HCT116 (cell line): ENCODE results near the gene SUFU. TPM values are rescaled to one million over a fixed set of nuclear protein-coding genes. Genes with fewer than 3 reads are reported as not detected.

Experiments used
- ATAC-seq: fragments of 200-7000 bp; cut with Tn5 transposase; 2 replicates; pipeline ENCODE4 v1.9.1; 2020; ENCODE audit warnings: mild to moderate bottlenecking, moderate library complexity
- BruUV-seq: library from RNA; stranded (reverse); fragments of 400-500 nt; replicated peaks from 2 replicates; lab custom pipeline; 2021; lab: Mats Ljungman, UMichigan
- CTCF ChIA-PET: fragments of 300-600 bp; sonication (Branson Sonifier 250); formaldehyde crosslinking; loops from one replicate; lab custom pipeline; 2021; ENCODE audit warnings: antibody characterized with exemption; lab: Charles Lee
- POLR2A ChIA-PET: fragments of 300-600, 350-600 bp; sonication (Branson Sonifier 250); formaldehyde crosslinking; loops from one replicate; lab custom pipeline; 2021; ENCODE audit warnings: antibody characterized with exemption; lab: Charles Lee
- RAD21 ChIA-PET, 2 experiments: fragments of 300-600 bp; sonication (Branson Sonifier 250); formaldehyde crosslinking; loops; one replicate each; lab custom pipeline; 2023; ENCODE audit warnings: low total read pairs in 2 of 2; ENCODE audit not compliant: uncharacterized antibody in 2 of 2, unreplicated experiment in 2 of 2, low non-redundant PET in 1 of 2; lab: Charles Lee
- DNase-seq: peaks from one replicate; pipeline ENCODE4 v3.0.0-alpha.2; 2010; ENCODE audit warnings: low read depth, low spot score
- H2AFZ ChIP-seq: fragments of 200-600 bp; shearing (Covaris generic), sonication (generic); 2 replicates; pipeline ENCODE4 v1.6.1; 2017; ENCODE audit warnings: low read depth, mixed run types, mixed read lengths, antibody characterized with exemption, low read length; ENCODE audit not compliant: poor library complexity, severe bottlenecking
- H3K27ac ChIP-seq: 2 replicates; pipeline ENCODE4 v1.5.1; 2012; ENCODE audit warnings: low read depth, low read length
- H3K27me3 ChIP-seq: fragments of 200-600 bp; sonication (generic); 2 replicates; pipeline ENCODE4 v1.6.1; 2016; ENCODE audit warnings: mixed run types, low read length, mixed read lengths; ENCODE audit not compliant: insufficient read depth
- H3K36me3 ChIP-seq, 2 experiments: fragments of 200-500 bp in 1 of 2; fragments of 200-600 bp in 1 of 2; sonication (Bioruptor generic) in 1 of 2; sonication (generic) in 1 of 2; 2 replicates each; pipeline versions ENCODE4 v1.5.1 to v1.6.1; 2014 to 2016; ENCODE audit warnings: low read length in 2 of 2, inconsistent platforms in 1 of 2, mixed read lengths in 1 of 2, mixed run types in 1 of 2; ENCODE audit not compliant: insufficient read depth in 2 of 2, control insufficient read depth in 1 of 2
- H3K4me1 ChIP-seq, 2 experiments: fragments of 200-600 bp in 1 of 2; sonication (generic) in 1 of 2; 2 replicates each; pipeline versions ENCODE4 v1.5.1 to v1.6.1; 2012 to 2017; ENCODE audit warnings: low read length in 2 of 2, inconsistent platforms in 1 of 2, mild to moderate bottlenecking in 1 of 2, mixed read lengths in 1 of 2, mixed run types in 1 of 2, moderate library complexity in 1 of 2; ENCODE audit not compliant: insufficient read depth in 2 of 2, control insufficient read depth in 1 of 2
- H3K4me2 ChIP-seq: fragments of 200-600 bp; sonication (generic); 2 replicates; pipeline ENCODE4 v1.6.1; 2017; ENCODE audit warnings: mixed run types, low read length, mixed read lengths
- H3K4me3 ChIP-seq, 2 experiments: fragments of 200-600 bp in 1 of 2; sonication (generic) in 1 of 2; replicated peaks in 1 of 2; 2 replicates each; pipeline ENCODE4 v1.5.1; 2011 to 2016; ENCODE audit warnings: low read length in 2 of 2, control low read depth in 1 of 2, low read depth in 1 of 2, mild to moderate bottlenecking in 1 of 2, mixed read lengths in 1 of 2, mixed run types in 1 of 2
- H3K79me2 ChIP-seq: fragments of 200-600 bp; sonication (generic); 2 replicates; pipeline ENCODE4 v1.6.1; 2017; ENCODE audit warnings: mild to moderate bottlenecking, mixed run types, low read length, moderate library complexity, mixed read lengths; ENCODE audit not compliant: insufficient read depth
- H3K9ac ChIP-seq: fragments of 200-600 bp; sonication (generic); 2 replicates; pipeline ENCODE4 v1.6.1; 2016; ENCODE audit warnings: low read length, mixed read lengths
- H3K9me2 ChIP-seq: fragments of 200-600 bp; sonication (generic), shearing (Covaris generic); 2 replicates; pipeline ENCODE4 v1.6.1; 2017; ENCODE audit warnings: mixed run types, mild to moderate bottlenecking, moderate library complexity; ENCODE audit not compliant: insufficient read depth
- H3K9me3 ChIP-seq, 2 experiments: fragments of 200-500 bp in 1 of 2; fragments of 200-600 bp in 1 of 2; sonication (Bioruptor generic) in 1 of 2; sonication (generic) in 1 of 2; 2 replicates each; pipeline ENCODE4 v1.6.1; 2014 to 2017; ENCODE audit warnings: low read length in 2 of 2, mixed read lengths in 2 of 2, inconsistent platforms in 1 of 2, low read depth in 1 of 2, mild to moderate bottlenecking in 1 of 2, mixed run types in 1 of 2, moderate library complexity in 1 of 2; ENCODE audit not compliant: control insufficient read depth in 1 of 2, insufficient read depth in 1 of 2
- H4K20me1 ChIP-seq: fragments of 200-600 bp; sonication (generic), shearing (Covaris generic); 2 replicates; pipeline ENCODE4 v1.6.1; 2017; ENCODE audit warnings: mixed run types, mild to moderate bottlenecking, moderate library complexity; ENCODE audit not compliant: insufficient read depth
- CBX3 ChIP-seq: IDR thresholded peaks from 2 replicates; pipeline ENCODE4 v1.6.1; 2012; ENCODE audit warnings: low read depth
- CEBPB ChIP-seq: IDR thresholded peaks from 2 replicates; pipeline ENCODE4 v1.6.1; 2012; ENCODE audit warnings: low read depth
- EGR1 ChIP-seq: IDR thresholded peaks from 2 replicates; pipeline ENCODE4 v1.6.1; 2012; ENCODE audit warnings: low read depth
- MAX ChIP-seq: IDR thresholded peaks from 2 replicates; pipeline ENCODE4 v1.6.1; 2012
- POLR2A ChIP-seq: IDR thresholded peaks from 2 replicates; pipeline ENCODE4 v1.7.0; 2011; ENCODE audit warnings: borderline replicate concordance; ENCODE audit not compliant: insufficient read depth, insufficient read length; ENCODE audit errors: extremely low read depth
- RAD21 ChIP-seq: IDR thresholded peaks from 2 replicates; pipeline ENCODE4 v1.6.1; 2012; ENCODE audit warnings: low read depth, mild to moderate bottlenecking
- REST ChIP-seq: IDR thresholded peaks from 2 replicates; pipeline ENCODE4 v1.6.1; 2012; ENCODE audit warnings: low read depth
- SIN3A ChIP-seq: IDR thresholded peaks from 2 replicates; pipeline ENCODE4 v1.6.1; 2012; ENCODE audit warnings: low read depth
- SRF ChIP-seq: IDR thresholded peaks from 2 replicates; pipeline ENCODE4 v1.6.1; 2012; ENCODE audit warnings: low read depth
- ZFX ChIP-seq: fragments of 450-650 bp; IDR thresholded peaks from 2 replicates; pipeline ENCODE4 v1.6.1; 2017
- intact Hi-C: fragments of 100-400 bp; cut with micrococcal nuclease; formaldehyde crosslinking; loops from 2 replicates; pipeline ENCODE4 v1.10.0; 2022
- total RNA-seq: library from RNA; stranded (reverse); gene quantifications from one replicate; pipeline ENCODE4 v1.2.1, GENCODE V29; 2021; ENCODE audit not compliant: unreplicated experiment
- TF ChIP-seq, protein P1 (sequence below), 3 experiments: fragments of 200-600 bp in 1 of 3; sonication (generic) in 1 of 3; IDR thresholded peaks in 2 of 3; conservative IDR thresholded peaks in 1 of 3; 2 replicates each; pipeline ENCODE4 v1.5.1; 2012 to 2017; ENCODE audit warnings: low read depth in 2 of 3, low read length in 2 of 3, antibody characterized with exemption in 1 of 3, borderline replicate concordance in 1 of 3, control low read depth in 1 of 3, mild to moderate bottlenecking in 1 of 3, mixed read lengths in 1 of 3, mixed run types in 1 of 3, moderate library complexity in 1 of 3; ENCODE audit not compliant: insufficient read depth in 1 of 3
- TF ChIP-seq, protein P2 (sequence below): IDR thresholded peaks from 2 replicates; pipeline ENCODE4 v1.6.1; 2011; ENCODE audit warnings: mild to moderate bottlenecking, low read length, moderate library complexity; ENCODE audit not compliant: insufficient replicate concordance; ENCODE audit errors: extremely low read depth

Gene SUFU
- total RNA-seq, 1 experiment from 2014 or later, result 18.8 TPM

DNA sequence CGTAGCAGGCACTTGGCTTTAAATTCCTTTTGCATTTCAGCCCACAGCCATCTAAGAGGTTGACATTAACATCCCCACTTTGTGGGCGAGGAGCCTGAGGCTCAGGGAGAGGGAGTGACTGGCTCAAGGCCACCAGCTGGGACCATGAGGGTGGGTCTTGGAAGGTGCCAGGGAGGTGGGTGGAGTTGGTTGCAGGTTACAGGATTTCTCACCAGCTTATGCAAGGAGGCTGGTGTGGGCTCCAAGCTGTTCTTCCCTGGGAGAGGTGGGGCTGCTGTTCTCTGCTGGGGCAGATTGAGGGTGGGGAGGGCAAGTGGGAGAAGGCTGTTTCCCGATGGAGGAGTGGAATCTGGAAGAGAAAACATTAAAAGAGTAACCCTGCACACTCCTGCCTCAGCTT lies 38.3 kb upstream of the SUFU start:
- Histone ChIP-seq H3K36me3 (peaks cover 0 to 2% of the 10 kb centered on the region in 2 experiments; a peak in 1 of 4 replicates), H3K9me2 (no peaks in the 10 kb centered on the region), H3K4me3 (no peak overlapping the region), H3K79me2 (peaks cover 38% of the 10 kb centered on the region; the same call in 1 of the 2 replicates), H3K27ac (no peak overlapping the region), H2AFZ (no peak overlapping the region), H3K4me2 (no peak overlapping the region), H3K9ac (no peak overlapping the region), H3K4me1 (peaks cover 35 to 49% of the 10 kb centered on the region in 2 experiments), H3K27me3 (no peaks in the 10 kb centered on the region), H4K20me1 (no peaks in the 10 kb centered on the region), H3K9me3 (no peaks in the 10 kb centered on the region)
- TF ChIP-seq CBX3, result no peak
- no peak for TF ChIP-seq EGR1
- TF ChIP-seq POLR2A, result no peak
- no peak for TF ChIP-seq CEBPB
- TF ChIP-seq, protein P1, sequence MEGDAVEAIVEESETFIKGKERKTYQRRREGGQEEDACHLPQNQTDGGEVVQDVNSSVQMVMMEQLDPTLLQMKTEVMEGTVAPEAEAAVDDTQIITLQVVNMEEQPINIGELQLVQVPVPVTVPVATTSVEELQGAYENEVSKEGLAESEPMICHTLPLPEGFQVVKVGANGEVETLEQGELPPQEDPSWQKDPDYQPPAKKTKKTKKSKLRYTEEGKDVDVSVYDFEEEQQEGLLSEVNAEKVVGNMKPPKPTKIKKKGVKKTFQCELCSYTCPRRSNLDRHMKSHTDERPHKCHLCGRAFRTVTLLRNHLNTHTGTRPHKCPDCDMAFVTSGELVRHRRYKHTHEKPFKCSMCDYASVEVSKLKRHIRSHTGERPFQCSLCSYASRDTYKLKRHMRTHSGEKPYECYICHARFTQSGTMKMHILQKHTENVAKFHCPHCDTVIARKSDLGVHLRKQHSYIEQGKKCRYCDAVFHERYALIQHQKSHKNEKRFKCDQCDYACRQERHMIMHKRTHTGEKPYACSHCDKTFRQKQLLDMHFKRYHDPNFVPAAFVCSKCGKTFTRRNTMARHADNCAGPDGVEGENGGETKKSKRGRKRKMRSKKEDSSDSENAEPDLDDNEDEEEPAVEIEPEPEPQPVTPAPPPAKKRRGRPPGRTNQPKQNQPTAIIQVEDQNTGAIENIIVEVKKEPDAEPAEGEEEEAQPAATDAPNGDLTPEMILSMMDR (IDR thresholded peaks at IDR 0.05 in 2 of 3, conservative IDR thresholded peaks at IDR 0.05 in 1 of 3; ENCODE audit: borderline replicate concordance in 1 of 3, insufficient read depth in 1 of 3, low read depth in 2 of 3, low read length in 2 of 3), result no peak
- no peak for TF ChIP-seq MAX
- no peak for TF ChIP-seq ZFX
- no peak for TF ChIP-seq RAD21
- TF ChIP-seq, protein P2, sequence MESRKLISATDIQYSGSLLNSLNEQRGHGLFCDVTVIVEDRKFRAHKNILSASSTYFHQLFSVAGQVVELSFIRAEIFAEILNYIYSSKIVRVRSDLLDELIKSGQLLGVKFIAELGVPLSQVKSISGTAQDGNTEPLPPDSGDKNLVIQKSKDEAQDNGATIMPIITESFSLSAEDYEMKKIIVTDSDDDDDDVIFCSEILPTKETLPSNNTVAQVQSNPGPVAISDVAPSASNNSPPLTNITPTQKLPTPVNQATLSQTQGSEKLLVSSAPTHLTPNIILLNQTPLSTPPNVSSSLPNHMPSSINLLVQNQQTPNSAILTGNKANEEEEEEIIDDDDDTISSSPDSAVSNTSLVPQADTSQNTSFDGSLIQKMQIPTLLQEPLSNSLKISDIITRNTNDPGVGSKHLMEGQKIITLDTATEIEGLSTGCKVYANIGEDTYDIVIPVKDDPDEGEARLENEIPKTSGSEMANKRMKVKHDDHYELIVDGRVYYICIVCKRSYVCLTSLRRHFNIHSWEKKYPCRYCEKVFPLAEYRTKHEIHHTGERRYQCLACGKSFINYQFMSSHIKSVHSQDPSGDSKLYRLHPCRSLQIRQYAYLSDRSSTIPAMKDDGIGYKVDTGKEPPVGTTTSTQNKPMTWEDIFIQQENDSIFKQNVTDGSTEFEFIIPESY, result no peak
- TF ChIP-seq SIN3A, result no peak
- TF ChIP-seq SRF, result no peak
- no peak for TF ChIP-seq REST
- no TSS peak for BruUV-seq
- no peak for ATAC-seq
- DNase-seq, result no peak
- ChIA-PET POLR2A (interaction anchor here (0.8 kb wide), 1 partner anchor 15 kb away, joined by 4 read pairs; the partner anchor contains the start of gene C10orf95), CTCF (interaction anchor here (1.3 kb wide), 1 partner anchor 118 kb away, joined by 6 read pairs; no protein-coding TSS in a partner anchor), RAD21 (no interaction called here)
- intact Hi-C loops, result no loop called here
